SK-N-SH treated with all-trans-retinoic acid at 6 μM for 48 hours (cell line): ENCODE results near the gene ADAMTSL3.

Source experiments
- ATAC-seq: fragments of 200-7000 bp; cut with Tn5 transposase; 3 replicates; pipeline ENCODE4 v1.9.1; 2020; ENCODE audit warnings: mild to moderate bottlenecking, moderate library complexity
- BACH2 ChIP-seq: fragments of 250-450 bp; sonication (Bioruptor Pico); IDR thresholded peaks from 2 replicates; pipeline ENCODE4 v1.9.0; 2021; ENCODE audit warnings: mild to moderate bottlenecking, borderline replicate concordance
- CSDC2 ChIP-seq: fragments of 250-450 bp; sonication (Bioruptor Pico); IDR thresholded peaks from 2 replicates; pipeline ENCODE4 v1.5.0; 2020; ENCODE audit warnings: mild to moderate bottlenecking, moderate library complexity
- ESRRG ChIP-seq: fragments of 250-450 bp; sonication (Bioruptor Pico); IDR thresholded peaks from 2 replicates; pipeline ENCODE4 v1.6.1; 2021; ENCODE audit warnings: mild to moderate bottlenecking
- GLIS3 ChIP-seq: fragments of 250-450 bp; sonication (Bioruptor Pico); IDR thresholded peaks from 2 replicates; pipeline ENCODE4 v1.5.0; 2020; ENCODE audit warnings: mild to moderate bottlenecking, moderate library complexity
- OSR1 ChIP-seq: fragments of 250-450 bp; sonication (Bioruptor Pico); IDR thresholded peaks from 2 replicates; pipeline ENCODE4 v1.8.0; 2022; ENCODE audit warnings: moderate library complexity, mild to moderate bottlenecking, inconsistent platforms
- PPARA ChIP-seq: fragments of 250-450 bp; sonication (Bioruptor Pico); IDR thresholded peaks from 2 replicates; pipeline ENCODE4 v1.5.0; 2020; ENCODE audit warnings: mild to moderate bottlenecking, borderline replicate concordance
- RARB ChIP-seq: fragments of 250-450 bp; sonication (Bioruptor Pico); IDR thresholded peaks from 2 replicates; pipeline ENCODE4 v1.8.0; 2021; ENCODE audit warnings: mild to moderate bottlenecking, moderate library complexity
- SNAI2 ChIP-seq: fragments of 250-450 bp; sonication (Bioruptor Pico); IDR thresholded peaks from 2 replicates; pipeline ENCODE4 v1.5.0; 2020; ENCODE audit warnings: mild to moderate bottlenecking, moderate library complexity
- TCF4 ChIP-seq: fragments of 250-450 bp; sonication (Bioruptor Pico); IDR thresholded peaks from 2 replicates; pipeline ENCODE4 v1.8.0; 2021; ENCODE audit warnings: mild to moderate bottlenecking, moderate library complexity, borderline replicate concordance
- TOX ChIP-seq: fragments of 250-450 bp; sonication (Bioruptor Pico); IDR thresholded peaks from 2 replicates; pipeline ENCODE4 v1.8.0; 2021; ENCODE audit warnings: mild to moderate bottlenecking, moderate library complexity, borderline replicate concordance
- ZC3H10 ChIP-seq: fragments of 250-450 bp; sonication (Bioruptor Pico); IDR thresholded peaks from 2 replicates; pipeline ENCODE4 v1.5.1; 2021; ENCODE audit warnings: mild to moderate bottlenecking, moderate library complexity
- ZFP3 ChIP-seq: fragments of 250-450 bp; sonication (Bioruptor Pico); IDR thresholded peaks from 2 replicates; pipeline ENCODE4 v1.5.0; 2020; ENCODE audit warnings: mild to moderate bottlenecking, moderate library complexity
- ZFP30 ChIP-seq: fragments of 450-650 bp; formaldehyde crosslinking; IDR thresholded peaks from 2 replicates; pipeline ENCODE4 v1.5.0; 2022; ENCODE audit warnings: mild to moderate bottlenecking, moderate library complexity
- ZNF70 ChIP-seq: fragments of 450-650 bp; formaldehyde crosslinking; IDR thresholded peaks from 2 replicates; pipeline ENCODE4 v1.5.0; 2020; ENCODE audit warnings: mild to moderate bottlenecking, moderate library complexity
- ZNF8 ChIP-seq: fragments of 450-650 bp; formaldehyde crosslinking; IDR thresholded peaks from 2 replicates; pipeline ENCODE4 v1.5.0; 2020; ENCODE audit warnings: mild to moderate bottlenecking, moderate library complexity
- TF ChIP-seq, protein P1 (sequence below): fragments of 250-450 bp; sonication (Bioruptor Pico); IDR thresholded peaks from 2 replicates; pipeline ENCODE4 v1.8.0; 2021; ENCODE audit warnings: low read depth, mild to moderate bottlenecking, moderate library complexity, borderline replicate concordance
- TF ChIP-seq, protein P2 (sequence below): fragments of 250-450 bp; sonication (Bioruptor Pico); IDR thresholded peaks from 2 replicates; pipeline ENCODE4 v1.8.0; 2020; ENCODE audit warnings: mild to moderate bottlenecking, moderate library complexity, borderline replicate concordance
- TF ChIP-seq, protein P3 (sequence below): fragments of 250-450 bp; sonication (Bioruptor Pico); IDR thresholded peaks from 2 replicates; pipeline ENCODE4 v1.5.0; 2020; ENCODE audit warnings: mild to moderate bottlenecking, moderate library complexity
- TF ChIP-seq, protein P4 (sequence below): fragments of 250-450 bp; sonication (Bioruptor Pico); IDR thresholded peaks from 2 replicates; pipeline ENCODE4 v1.5.1; 2021; ENCODE audit warnings: mild to moderate bottlenecking, moderate library complexity
- TF ChIP-seq, protein P5 (sequence below): fragments of 250-450 bp; sonication (Bioruptor Pico); IDR thresholded peaks from 2 replicates; pipeline ENCODE4 v1.5.1; 2020; ENCODE audit warnings: low read depth, mild to moderate bottlenecking, moderate library complexity

The ADAMTSL3 gene

DNA sequence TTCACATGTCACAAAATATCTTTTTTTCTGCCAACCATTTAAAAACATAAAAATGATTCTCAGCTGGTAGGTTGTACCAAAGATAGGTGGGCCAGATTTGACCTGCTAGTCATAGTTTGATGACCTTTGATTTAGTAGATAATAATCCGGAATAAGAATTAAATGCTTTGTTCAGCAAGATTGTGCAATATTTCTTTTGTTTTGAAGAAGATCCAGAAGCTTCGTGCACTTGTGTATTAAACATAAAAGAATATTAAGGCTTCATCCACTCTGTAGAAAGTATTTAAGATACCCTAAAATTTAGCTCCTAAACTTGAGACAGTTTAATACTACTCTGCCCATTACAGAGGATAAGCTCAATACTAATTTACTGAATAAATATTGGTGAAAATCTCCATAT, 258.4 kb downstream of the ADAMTSL3 start:
- ATAC-seq, result no peak
- TF ChIP-seq, protein P1, sequence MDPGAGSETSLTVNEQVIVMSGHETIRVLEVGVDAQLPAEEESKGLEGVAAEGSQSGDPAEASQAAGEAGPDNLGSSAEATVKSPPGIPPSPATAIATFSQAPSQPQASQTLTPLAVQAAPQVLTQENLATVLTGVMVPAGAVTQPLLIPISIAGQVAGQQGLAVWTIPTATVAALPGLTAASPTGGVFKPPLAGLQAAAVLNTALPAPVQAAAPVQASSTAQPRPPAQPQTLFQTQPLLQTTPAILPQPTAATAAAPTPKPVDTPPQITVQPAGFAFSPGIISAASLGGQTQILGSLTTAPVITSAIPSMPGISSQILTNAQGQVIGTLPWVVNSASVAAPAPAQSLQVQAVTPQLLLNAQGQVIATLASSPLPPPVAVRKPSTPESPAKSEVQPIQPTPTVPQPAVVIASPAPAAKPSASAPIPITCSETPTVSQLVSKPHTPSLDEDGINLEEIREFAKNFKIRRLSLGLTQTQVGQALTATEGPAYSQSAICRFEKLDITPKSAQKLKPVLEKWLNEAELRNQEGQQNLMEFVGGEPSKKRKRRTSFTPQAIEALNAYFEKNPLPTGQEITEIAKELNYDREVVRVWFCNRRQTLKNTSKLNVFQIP, result no peak
- TF ChIP-seq OSR1 (CRISPR knock-in tag), result no peak
- TF ChIP-seq CSDC2 (CRISPR knock-in tag), result no peak
- no peak for TF ChIP-seq SNAI2

DNA sequence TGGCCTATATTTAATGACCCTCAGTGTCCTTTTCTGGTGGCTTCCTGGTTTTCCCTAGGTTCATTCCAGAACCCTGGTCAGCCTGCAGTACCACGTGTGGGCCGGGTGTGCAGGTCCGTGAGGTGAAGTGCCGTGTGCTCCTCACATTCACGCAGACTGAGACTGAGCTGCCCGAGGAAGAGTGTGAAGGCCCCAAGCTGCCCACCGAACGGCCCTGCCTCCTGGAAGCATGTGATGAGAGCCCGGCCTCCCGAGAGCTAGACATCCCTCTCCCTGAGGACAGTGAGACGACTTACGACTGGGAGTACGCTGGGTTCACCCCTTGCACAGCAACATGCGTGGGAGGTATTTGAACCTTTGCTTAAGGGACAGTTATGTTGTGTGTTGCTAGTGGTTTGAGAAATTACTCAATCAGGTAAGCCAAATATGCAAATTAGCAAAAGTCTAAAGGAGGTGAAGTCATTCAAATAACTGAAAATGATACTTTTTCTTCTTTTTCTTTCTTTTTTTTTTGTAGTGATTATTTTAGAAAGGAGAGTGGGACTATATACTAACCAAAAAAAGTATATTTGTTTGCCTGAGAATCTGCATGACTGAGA, 259.2 kb downstream of the ADAMTSL3 start:
- TF ChIP-seq, protein P2, sequence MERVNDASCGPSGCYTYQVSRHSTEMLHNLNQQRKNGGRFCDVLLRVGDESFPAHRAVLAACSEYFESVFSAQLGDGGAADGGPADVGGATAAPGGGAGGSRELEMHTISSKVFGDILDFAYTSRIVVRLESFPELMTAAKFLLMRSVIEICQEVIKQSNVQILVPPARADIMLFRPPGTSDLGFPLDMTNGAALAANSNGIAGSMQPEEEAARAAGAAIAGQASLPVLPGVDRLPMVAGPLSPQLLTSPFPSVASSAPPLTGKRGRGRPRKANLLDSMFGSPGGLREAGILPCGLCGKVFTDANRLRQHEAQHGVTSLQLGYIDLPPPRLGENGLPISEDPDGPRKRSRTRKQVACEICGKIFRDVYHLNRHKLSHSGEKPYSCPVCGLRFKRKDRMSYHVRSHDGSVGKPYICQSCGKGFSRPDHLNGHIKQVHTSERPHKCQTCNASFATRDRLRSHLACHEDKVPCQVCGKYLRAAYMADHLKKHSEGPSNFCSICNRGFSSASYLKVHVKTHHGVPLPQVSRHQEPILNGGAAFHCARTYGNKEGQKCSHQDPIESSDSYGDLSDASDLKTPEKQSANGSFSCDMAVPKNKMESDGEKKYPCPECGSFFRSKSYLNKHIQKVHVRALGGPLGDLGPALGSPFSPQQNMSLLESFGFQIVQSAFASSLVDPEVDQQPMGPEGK (CRISPR knock-in tag), result no peak
- TF ChIP-seq BACH2 (no peak), ZC3H10 (CRISPR knock-in tag) (no peak), TCF4 (CRISPR knock-in tag) (no peak), TOX (CRISPR knock-in tag) (no peak), PPARA (CRISPR knock-in tag) (no peak), ZFP30 (CRISPR knock-in tag) (no peak), ZFP3 (CRISPR knock-in tag) (no peak), OSR1 (CRISPR knock-in tag) (no peak), ZNF8 (no peak), RARB (CRISPR knock-in tag) (no peak), SNAI2 (no peak), ESRRG (CRISPR knock-in tag) (no peak)
- TF ChIP-seq, protein P3, sequence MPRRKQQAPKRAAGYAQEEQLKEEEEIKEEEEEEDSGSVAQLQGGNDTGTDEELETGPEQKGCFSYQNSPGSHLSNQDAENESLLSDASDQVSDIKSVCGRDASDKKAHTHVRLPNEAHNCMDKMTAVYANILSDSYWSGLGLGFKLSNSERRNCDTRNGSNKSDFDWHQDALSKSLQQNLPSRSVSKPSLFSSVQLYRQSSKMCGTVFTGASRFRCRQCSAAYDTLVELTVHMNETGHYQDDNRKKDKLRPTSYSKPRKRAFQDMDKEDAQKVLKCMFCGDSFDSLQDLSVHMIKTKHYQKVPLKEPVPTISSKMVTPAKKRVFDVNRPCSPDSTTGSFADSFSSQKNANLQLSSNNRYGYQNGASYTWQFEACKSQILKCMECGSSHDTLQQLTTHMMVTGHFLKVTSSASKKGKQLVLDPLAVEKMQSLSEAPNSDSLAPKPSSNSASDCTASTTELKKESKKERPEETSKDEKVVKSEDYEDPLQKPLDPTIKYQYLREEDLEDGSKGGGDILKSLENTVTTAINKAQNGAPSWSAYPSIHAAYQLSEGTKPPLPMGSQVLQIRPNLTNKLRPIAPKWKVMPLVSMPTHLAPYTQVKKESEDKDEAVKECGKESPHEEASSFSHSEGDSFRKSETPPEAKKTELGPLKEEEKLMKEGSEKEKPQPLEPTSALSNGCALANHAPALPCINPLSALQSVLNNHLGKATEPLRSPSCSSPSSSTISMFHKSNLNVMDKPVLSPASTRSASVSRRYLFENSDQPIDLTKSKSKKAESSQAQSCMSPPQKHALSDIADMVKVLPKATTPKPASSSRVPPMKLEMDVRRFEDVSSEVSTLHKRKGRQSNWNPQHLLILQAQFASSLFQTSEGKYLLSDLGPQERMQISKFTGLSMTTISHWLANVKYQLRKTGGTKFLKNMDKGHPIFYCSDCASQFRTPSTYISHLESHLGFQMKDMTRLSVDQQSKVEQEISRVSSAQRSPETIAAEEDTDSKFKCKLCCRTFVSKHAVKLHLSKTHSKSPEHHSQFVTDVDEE (CRISPR knock-in tag), result no peak
- TF ChIP-seq, protein P4, sequence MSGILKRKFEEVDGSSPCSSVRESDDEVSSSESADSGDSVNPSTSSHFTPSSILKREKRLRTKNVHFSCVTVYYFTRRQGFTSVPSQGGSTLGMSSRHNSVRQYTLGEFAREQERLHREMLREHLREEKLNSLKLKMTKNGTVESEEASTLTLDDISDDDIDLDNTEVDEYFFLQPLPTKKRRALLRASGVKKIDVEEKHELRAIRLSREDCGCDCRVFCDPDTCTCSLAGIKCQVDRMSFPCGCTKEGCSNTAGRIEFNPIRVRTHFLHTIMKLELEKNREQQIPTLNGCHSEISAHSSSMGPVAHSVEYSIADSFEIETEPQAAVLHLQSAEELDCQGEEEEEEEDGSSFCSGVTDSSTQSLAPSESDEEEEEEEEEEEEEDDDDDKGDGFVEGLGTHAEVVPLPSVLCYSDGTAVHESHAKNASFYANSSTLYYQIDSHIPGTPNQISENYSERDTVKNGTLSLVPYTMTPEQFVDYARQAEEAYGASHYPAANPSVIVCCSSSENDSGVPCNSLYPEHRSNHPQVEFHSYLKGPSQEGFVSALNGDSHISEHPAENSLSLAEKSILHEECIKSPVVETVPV (CRISPR knock-in tag), result no peak
- TF ChIP-seq, protein P5, sequence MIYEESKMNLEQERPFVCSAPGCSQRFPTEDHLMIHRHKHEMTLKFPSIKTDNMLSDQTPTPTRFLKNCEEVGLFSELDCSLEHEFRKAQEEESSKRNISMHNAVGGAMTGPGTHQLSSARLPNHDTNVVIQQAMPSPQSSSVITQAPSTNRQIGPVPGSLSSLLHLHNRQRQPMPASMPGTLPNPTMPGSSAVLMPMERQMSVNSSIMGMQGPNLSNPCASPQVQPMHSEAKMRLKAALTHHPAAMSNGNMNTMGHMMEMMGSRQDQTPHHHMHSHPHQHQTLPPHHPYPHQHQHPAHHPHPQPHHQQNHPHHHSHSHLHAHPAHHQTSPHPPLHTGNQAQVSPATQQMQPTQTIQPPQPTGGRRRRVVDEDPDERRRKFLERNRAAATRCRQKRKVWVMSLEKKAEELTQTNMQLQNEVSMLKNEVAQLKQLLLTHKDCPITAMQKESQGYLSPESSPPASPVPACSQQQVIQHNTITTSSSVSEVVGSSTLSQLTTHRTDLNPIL (CRISPR knock-in tag), result no peak
- ATAC-seq, result no peak

DNA sequence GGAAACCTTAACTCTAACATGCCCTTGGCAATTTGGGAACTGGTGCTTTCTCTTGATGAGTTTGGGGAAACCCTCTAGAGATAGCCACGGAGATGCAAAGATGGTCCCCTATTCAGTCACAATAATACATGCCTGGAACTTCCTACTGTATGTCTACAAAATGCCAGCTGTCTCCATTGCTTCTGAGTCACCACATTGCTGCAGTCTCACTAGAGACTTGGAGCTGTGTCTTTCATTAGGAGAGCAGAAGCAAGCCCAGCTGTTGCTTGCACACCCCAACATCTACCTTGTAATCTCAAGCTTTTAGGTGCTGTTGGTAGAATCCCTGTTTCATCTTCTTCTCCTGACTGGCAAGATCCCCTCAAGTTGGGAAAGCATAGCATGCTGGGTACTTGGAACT, 261.0 kb downstream of the ADAMTSL3 start:
- no peak for ATAC-seq

More for the DNA sequence above, 261.0 kb downstream of the ADAMTSL3 start:
- TF ChIP-seq CSDC2 (CRISPR knock-in tag) (no peak), TOX (CRISPR knock-in tag) (no peak), ZFP3 (CRISPR knock-in tag) (no peak), RARB (CRISPR knock-in tag) (no peak), ZFP30 (CRISPR knock-in tag) (no peak), PPARA (CRISPR knock-in tag) (no peak), TCF4 (CRISPR knock-in tag) (no peak), ZNF70 (CRISPR knock-in tag) (no peak), ZC3H10 (CRISPR knock-in tag) (no peak), BACH2 (no peak), ESRRG (CRISPR knock-in tag) (no peak), GLIS3 (no peak)
- TF ChIP-seq, protein P1, result no peak
- TF ChIP-seq, all 23 proteins: peak for 0
